HUES6 (cell line): ENCODE measurements around the gene MGLL.
"Not testable (repeated sequence)": the region's sequence is repeated elsewhere in the genome, so short reads cannot be mapped to it uniquely, and the experiment has no call there.

Experiments used
- H3K27ac ChIP-seq: 2 replicates; pipeline ENCODE4 v1.7.0; 2013; ENCODE audit warnings: low read depth, mild to moderate bottlenecking, low read length, inconsistent platforms
- H3K27me3 ChIP-seq: 2 replicates; pipeline ENCODE4 v1.6.1; 2013; ENCODE audit warnings: low read length; ENCODE audit not compliant: control insufficient read depth, insufficient read depth
- H3K36me3 ChIP-seq: 2 replicates; pipeline ENCODE4 v1.6.1; 2013; ENCODE audit warnings: low read length; ENCODE audit not compliant: control insufficient read depth, insufficient read depth
- H3K4me1 ChIP-seq: 2 replicates; pipeline ENCODE4 v1.6.1; 2013; ENCODE audit warnings: low read length; ENCODE audit not compliant: control insufficient read depth, insufficient read depth
- H3K4me3 ChIP-seq: 2 replicates; pipeline ENCODE4 v1.5.1; 2013; ENCODE audit warnings: low read depth, low read length
- H3K9ac ChIP-seq: one replicate; pipeline ENCODE4 v1.6.1; 2013; ENCODE audit warnings: mild to moderate bottlenecking, low read length
- H3K9me3 ChIP-seq: 2 replicates; pipeline ENCODE4 v1.6.1; 2013; ENCODE audit warnings: low read depth, low read length; ENCODE audit not compliant: control insufficient read depth, insufficient read depth

The MGLL gene

DNA sequence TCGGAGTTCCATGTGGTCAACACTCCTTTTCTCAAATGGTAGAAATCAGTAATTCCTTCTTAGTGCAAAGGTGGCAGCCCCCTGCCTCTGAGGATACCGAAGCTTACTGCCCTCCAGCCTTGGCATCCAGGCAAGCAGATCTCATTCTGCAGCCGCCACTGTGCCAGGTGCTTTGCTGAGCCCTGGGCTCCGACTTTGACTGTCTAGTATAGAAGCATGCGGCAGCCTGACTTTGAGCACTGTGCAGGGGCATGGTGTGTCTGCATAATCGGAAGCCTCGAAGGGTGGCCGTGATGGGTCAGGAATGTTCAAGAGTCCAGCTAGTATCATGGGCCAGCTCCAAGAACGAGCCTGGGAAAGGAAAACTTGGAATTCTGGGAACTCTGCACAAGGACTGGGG, 109.9 kb downstream of the MGLL start:
- Histone ChIP-seq H3K9me3 (no peaks in the 10 kb centered on the region), H3K27ac (no peak overlapping the region), H3K4me1 (peaks cover 20% of the 10 kb centered on the region), H3K9ac (no peak overlapping the region), H3K4me3 (no peak overlapping the region), H3K36me3 (no peaks in the 10 kb centered on the region), H3K27me3 (peaks cover 4% of the 10 kb centered on the region; the same call in 1 of the 2 replicates)

DNA sequence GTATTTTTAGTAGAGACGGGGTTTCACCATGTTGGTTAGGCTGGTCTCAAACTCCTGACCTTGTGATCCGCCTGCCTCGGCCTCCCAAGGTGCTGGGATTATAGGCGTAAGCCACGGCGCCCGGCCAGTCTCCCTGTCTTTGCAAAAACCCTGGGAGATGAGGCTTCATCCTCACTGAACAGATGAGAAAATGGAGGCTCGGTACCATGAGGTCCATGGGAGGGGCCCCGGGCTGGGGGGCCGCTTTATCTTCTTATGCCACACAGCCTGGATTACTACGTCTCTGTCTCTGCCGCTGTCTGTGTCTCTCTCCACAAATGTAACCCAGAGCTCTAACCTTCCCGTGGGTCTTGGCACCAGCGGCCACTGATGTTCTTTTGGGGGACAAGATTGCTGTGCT, 110.4 kb downstream of the MGLL start:
- H3K9me3 ChIP-seq: no peaks in the 10 kb centered on the region
- peaks cover 20% of the 10 kb centered on the region for H3K4me1 ChIP-seq
- H3K4me3 ChIP-seq: no peak overlapping the region
- H3K36me3 ChIP-seq: no peaks in the 10 kb centered on the region
- H3K27ac ChIP-seq: no peak overlapping the region
- H3K9ac ChIP-seq: no peak overlapping the region
- H3K27me3 ChIP-seq: peaks cover 4% of the 10 kb centered on the region; the same call in 1 of the 2 replicates

DNA sequence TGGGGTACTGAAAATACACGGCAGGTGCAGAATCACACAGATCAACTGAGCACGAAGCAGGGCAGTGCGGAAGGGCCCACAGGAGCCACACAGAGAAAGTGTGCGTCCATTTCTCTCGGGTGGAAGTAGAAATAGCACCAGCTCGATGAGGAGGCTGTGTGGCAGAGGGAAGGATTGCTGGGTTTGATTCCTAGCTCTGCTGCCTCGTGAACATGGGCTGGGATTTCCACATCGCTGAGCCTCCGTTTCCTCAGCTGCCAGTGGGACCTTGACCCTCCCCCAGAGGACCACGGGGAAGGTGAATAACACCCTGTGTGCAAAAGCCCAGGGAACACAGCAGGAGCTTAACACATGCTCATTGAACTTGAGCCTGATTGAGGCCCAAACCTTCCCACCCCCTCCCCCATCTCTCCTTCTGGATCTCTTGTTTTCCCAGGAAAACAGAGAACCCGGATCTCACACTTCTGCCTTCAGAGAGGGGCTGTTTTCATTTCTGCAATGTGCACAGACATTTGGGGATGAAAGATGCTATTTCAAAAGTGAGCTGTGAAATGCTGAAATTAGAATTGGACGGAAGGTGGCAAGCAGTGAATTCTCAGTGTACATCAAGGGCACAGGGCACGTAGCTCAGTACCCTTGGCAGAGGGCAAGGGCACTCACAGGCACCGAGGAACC, 111.2 kb downstream of the MGLL start:
- Histone ChIP-seq H3K36me3 (no peaks in the 10 kb centered on the region), H3K27me3 (peaks cover 4% of the 10 kb centered on the region; the same call in 1 of the 2 replicates), H3K9me3 (no peaks in the 10 kb centered on the region), H3K9ac (no peak overlapping the region), H3K4me3 (no peak overlapping the region), H3K4me1 (peaks cover 20% of the 10 kb centered on the region), H3K27ac (no peak overlapping the region)

DNA sequence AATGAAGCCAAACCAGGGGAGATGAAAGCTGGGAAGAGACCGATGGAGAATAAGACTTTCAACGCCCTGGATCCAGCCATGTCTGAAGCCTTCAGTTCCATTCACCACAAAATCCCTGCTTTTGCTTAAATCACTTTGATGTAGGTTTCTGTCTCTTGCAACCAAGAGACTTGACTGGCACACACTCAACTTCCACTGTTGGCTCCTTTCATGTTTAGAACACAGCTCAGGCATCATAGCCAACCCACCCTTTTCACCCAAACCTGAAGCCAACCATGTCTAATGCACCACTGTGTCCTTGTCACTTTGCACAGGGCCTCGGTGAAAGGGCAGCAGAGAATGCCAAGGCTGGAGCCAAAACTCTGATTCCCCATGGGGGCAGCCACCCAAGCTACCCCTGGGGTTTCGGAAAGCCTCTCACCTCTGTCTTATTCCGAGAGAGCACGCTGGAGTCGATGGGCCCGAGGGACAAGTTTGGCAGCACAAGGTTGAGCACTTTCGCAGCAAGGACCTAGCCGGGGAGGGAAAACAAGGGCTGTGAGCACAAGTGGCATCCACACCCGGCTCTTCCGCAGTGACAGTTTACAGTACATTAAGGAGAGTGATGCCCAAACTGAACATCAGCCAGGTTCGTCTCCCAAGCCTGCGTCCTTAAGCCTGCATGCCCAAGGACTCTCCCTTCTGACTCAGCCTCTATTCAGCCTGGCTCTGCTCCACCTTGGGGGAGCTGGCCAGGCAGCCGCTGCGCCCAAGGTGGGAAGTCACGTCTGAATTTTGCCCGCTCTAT, 112.0 kb downstream of the MGLL start:
- Histone ChIP-seq H3K27ac (no peak overlapping the region), H3K27me3 (peaks cover 4% of the 10 kb centered on the region; the same call in 1 of the 2 replicates), H3K36me3 (no peaks in the 10 kb centered on the region), H3K4me3 (no peak overlapping the region), H3K9me3 (no peaks in the 10 kb centered on the region), H3K9ac (no peak overlapping the region), H3K4me1 (peaks cover 20% of the 10 kb centered on the region)

DNA sequence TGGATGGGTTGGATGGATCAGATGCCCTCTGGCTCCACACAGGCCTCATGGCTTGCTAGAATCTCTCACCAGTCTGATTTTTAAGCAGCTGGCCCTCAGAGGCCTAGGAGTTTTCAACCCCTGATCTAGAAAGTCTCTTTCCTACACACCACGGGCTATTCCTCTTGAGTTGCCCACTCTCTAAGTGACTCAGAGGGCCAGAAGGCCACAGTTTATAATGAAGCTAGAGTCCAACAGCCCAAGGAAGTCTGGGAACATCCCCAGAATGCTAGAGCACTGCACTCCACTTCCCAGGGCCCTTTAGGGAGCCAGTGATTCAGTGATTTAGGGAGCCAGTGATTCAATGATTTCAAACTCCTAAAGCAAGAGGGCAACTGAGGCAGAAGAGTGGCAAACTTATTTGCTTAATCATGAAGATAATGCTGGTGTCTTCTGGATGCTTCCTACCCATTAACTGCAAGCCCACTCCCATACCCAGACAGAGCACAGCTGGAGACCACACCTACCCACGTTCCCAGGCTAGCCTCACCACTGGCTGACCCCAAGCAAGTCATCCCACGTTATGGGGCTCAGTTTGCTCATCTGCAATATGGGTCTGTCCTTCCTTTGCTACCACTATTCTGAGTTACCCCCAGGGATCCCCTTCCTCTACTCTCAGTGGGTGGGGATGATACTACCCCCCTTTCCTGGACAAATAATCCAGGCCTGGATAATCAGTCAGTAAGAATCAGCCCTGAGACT, 112.8 kb downstream of the MGLL start:
- Histone ChIP-seq H3K9me3 (no peaks in the 10 kb centered on the region), H3K9ac (no peak overlapping the region), H3K4me1 (peaks cover 20% of the 10 kb centered on the region), H3K27ac (no peak overlapping the region), H3K36me3 (no peaks in the 10 kb centered on the region), H3K4me3 (no peak overlapping the region), H3K27me3 (peaks cover 4% of the 10 kb centered on the region; the same call in 1 of the 2 replicates)

DNA sequence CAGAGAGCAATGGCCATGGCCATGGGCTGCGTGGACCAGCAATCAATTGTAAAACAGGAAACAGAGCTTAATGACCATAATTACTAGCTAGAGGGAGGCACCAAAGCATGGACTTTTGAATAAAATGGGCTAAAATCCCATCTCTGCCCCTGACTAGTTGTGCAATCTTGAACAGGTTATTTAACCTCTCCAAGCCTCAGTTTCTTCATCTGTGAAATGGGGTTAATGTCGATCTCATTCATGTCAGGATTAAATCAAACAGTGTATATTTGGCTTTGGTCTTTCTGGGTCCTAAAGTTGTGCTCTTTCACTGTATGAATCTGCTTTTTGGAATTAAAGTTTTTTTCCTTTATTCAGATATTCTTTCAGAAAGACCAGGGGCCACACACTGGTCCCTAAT, 113.5 kb downstream of the MGLL start:
- Histone ChIP-seq H3K4me1 (peaks cover 15% of the 10 kb centered on the region), H3K9me3 (peaks cover 1% of the 10 kb centered on the region), H3K27ac (no peak overlapping the region), H3K9ac (no peak overlapping the region), H3K4me3 (no peak overlapping the region), H3K27me3 (peaks cover 4% of the 10 kb centered on the region; the same call in 1 of the 2 replicates), H3K36me3 (no peaks in the 10 kb centered on the region)

DNA sequence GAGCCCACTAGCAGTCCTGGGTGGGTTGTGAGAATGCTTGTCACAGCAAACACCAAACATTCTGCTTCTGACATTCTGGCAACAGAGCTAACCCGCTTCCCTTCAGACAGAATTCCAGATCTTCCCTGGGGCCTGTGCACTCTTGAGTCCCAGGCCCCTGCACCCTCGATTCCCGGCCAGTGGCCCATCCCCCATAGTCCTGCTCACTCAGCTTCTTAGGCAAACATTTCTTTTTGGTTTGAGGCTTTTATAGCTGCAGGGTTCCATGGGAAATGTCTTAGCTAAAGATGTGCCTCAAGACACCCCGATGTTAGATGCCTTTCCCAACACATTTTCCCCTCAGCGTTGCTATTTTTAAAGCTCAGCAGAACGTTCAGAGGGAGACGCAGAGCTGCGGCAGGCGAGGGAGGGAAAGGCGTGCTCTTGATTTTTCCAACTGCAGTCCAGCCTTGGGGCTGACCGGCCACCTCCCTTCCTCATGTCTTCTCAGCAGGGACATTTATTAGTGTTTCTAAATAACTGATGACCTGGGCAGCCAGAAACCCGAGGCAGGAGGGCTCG, 114.4 kb downstream of the MGLL start:
- Histone ChIP-seq H3K9ac (no peak overlapping the region), H3K9me3 (peaks cover 4% of the 10 kb centered on the region), H3K27ac (no peak overlapping the region), H3K4me3 (no peak overlapping the region), H3K4me1 (peaks cover 16% of the 10 kb centered on the region), H3K36me3 (no peaks in the 10 kb centered on the region), H3K27me3 (peaks cover 4% of the 10 kb centered on the region; the same call in 1 of the 2 replicates)

DNA sequence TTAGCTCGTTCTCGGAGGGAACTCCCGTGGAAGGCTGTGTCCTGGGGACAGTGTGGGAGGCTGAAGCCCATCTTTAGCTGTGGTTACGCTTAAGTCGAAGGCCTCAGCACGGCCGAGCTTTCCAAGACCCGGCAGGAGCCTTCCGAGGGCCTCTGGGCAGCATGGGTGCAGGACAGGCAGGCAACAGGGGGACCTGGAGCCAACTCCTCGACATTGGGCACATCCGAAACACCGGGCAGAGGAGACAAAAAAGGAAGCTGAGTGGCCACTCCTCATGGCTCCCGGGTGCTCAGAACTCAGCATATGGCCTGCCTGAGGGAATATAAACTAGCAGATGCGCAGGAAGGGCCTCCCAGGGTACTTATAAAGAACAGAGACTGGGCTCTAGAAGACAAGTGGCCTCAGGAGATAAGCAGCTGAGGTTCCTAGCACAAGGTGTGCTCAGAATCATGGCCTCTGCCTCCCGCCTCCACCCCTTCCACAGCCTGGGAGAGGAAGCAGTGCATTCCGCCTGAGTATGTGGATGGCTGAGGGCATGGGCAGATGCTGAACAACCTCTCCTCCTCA, 115.4 kb downstream of the MGLL start:
- Histone ChIP-seq H3K4me3 (no peak overlapping the region), H3K4me1 (peaks cover 16% of the 10 kb centered on the region), H3K27me3 (peaks cover 4% of the 10 kb centered on the region; the same call in 1 of the 2 replicates), H3K9ac (no peak overlapping the region), H3K9me3 (peaks cover 4% of the 10 kb centered on the region), H3K27ac (no peak overlapping the region), H3K36me3 (no peaks in the 10 kb centered on the region)

DNA sequence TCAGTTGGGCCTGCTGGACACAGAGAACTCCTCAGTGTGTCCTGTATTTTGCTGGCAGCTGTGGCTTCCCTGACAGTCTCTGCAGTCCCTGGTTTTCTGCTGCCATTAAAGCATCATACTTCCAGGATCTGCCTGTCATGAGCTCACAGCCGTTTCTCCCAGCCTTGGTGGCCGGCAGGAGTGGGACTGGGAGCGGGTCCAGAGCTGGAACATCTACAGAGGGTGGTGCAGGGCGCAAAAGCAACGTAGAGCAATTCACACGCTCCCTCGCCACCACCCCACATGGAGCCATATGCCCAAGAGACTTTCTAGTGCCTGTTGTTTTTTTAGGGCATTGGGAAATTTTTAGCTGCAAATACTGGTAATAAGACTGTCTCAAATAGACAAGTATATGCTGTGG, 116.0 kb downstream of the MGLL start:
- H3K27me3 ChIP-seq: peaks cover 4% of the 10 kb centered on the region; the same call in 1 of the 2 replicates
- no peak overlapping the region for H3K9ac ChIP-seq
- no peaks in the 10 kb centered on the region for H3K36me3 ChIP-seq
- peaks cover 4% of the 10 kb centered on the region for H3K9me3 ChIP-seq
- H3K4me3 ChIP-seq: no peak overlapping the region
- peaks cover 15% of the 10 kb centered on the region for H3K4me1 ChIP-seq
- H3K27ac ChIP-seq: no peak overlapping the region

DNA sequence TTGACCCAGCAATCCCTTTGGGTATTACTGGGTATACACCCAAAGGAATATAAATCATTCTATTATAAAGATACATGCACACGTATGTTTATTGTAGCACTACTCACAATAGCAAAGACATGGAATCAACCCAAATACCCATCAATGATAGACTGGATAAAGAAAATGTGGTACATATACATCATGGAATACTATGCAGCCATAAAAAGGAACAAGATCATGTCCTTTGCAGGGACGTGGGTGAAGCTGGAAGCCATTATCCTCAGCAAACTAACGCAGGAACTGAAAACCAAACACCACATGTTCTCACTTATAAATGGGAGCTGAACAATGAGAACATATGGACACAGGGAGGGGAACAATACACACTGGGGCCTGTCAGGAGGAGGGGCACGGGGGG, 117.5 kb downstream of the MGLL start:
- H3K4me3 ChIP-seq, H3K27me3 ChIP-seq, H3K27ac ChIP-seq, H3K9me3 ChIP-seq, H3K9ac ChIP-seq, H3K36me3 ChIP-seq: not testable (repeated sequence)
- H3K4me1 ChIP-seq: peaks cover 11% of the 10 kb centered on the region
